ENCODE data around the gene MORN1.

- no peak for TF ChIP-seq CTCF (IDR thresholded peaks at IDR 0.05)
- no peak for TF ChIP-seq POLR2A (IDR thresholded peaks at IDR 0.05)
Measured at GRCh38 chr1:2428490-2428889, 37.1 kb upstream of the MORN1 start.
